Umbilical cord (tissue), 2 donors: ENCODE data around the gene TNFAIP2. TPM values are rescaled to one million over a fixed set of nuclear protein-coding genes. Genes with fewer than 3 reads are reported as not detected.

ENCODE experiments used
- DNase-seq: peaks from one replicate; pipeline ENCODE4 v3.0.0-alpha.2; 2015; ENCODE audit warnings: low spot score
- total RNA-seq: library from RNA; depleted of rRNA; stranded (reverse); fragments of >200 nt; gene quantifications from one replicate; pipeline ENCODE4 v1.2.3, GENCODE V29; 2014; ENCODE audit warnings: low replicate concordance; ENCODE audit not compliant: insufficient read depth

The TNFAIP2 gene
- total RNA-seq, 1 donor from 2014 or later = 92.0 TPM

GRCh38 chr14:103094406-103095209 is 28.7 kb upstream of the TNFAIP2 start, which contains the start of gene EXOC3L4:
EXOC3L4 (plus strand) TSS chr14:103094725; CDS start chr14:103100220, 5,495 bp downstream.
- no peak for DNase-seq

DNA sequence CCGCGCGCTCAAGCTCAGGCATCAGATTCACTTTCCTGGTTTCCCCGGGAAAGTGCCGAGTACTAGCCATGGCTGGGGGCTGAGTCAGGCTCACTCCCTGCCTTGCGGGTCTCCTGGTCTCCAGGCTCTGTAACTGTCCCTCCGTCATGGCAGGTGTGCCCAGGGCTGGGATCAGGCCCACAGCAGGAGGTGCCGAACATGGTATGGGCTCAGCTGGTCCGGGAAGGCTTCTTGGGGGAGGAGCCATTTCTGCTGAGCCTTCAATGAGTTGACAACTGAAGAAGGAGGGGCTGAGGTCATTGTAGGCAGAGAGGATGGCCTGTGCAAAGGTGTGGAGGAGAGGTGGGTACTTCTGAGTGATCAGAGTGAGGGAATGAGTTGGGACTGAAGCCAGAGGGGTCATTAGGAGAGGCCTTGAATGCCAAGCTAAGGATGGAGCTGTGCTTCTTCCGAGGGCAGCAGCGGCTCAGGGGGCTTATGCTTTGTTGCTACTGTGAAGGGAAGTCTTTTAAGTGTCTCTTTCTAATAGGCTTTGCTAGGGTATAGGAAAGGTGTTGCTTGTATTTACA is 28.0 kb upstream of the TNFAIP2 start:
- no peak for DNase-seq

GRCh38 chr14:103096387-103096786 is 26.9 kb upstream of the TNFAIP2 start:
- no peak for DNase-seq

DNA sequence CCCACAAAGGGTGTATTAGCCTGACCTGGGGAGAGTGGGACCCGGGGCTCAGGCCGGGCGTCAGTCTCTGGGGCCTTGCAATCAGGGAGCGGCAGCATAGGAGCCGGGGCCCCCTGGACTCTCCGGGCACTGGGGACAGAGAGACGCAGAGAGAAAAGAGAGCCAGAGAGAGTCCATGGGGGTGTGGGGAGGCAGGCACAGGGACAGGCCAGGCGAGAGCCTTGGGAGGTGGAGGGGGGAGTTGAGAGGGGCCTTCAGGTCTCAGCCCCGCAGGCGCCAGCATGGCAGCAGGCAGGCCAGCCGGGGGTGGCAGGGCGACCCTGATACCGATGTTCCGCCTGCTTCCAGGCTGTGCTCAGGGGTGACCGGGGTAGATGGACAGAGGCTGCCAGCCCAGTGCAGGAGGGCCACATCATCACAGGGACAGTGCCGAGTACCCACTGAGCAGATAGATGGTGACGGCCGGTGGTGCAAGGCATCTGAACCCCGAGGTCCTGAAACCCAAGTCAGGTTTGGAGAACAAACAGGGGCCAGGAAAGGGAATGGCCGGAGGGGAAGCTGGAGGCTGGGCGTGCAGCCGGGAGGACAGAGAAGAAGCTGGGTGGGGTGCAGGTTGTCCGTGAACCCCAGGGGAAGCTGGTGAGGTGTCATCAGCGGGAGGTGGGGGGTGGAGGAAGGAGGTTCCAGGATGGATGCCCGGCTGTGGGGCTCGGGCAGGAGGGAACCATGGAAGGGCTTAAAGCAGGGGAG is 25.8 kb upstream of the TNFAIP2 start:
- no peak for DNase-seq

- no peak for DNase-seq
Observed at GRCh38 chr14:103097994-103098957, 25.0 kb upstream of the TNFAIP2 start.

- no peak for DNase-seq
Observed at GRCh38 chr14:103099081-103099732, 24.1 kb upstream of the TNFAIP2 start.

GRCh38 chr14:103099733-103100280 is 23.5 kb upstream of the TNFAIP2 start:
- no peak for DNase-seq

GRCh38 chr14:103100281-103101121 is 22.8 kb upstream of the TNFAIP2 start:
- DNase-seq = no peak

GRCh38 chr14:103101257-103101962 is 21.9 kb upstream of the TNFAIP2 start:
- no peak for DNase-seq

- no peak for DNase-seq
Observed at GRCh38 chr14:103101963-103102688, 21.1 kb upstream of the TNFAIP2 start.

GRCh38 chr14:103102689-103103260 is 20.5 kb upstream of the TNFAIP2 start:
- no peak for DNase-seq

DNA sequence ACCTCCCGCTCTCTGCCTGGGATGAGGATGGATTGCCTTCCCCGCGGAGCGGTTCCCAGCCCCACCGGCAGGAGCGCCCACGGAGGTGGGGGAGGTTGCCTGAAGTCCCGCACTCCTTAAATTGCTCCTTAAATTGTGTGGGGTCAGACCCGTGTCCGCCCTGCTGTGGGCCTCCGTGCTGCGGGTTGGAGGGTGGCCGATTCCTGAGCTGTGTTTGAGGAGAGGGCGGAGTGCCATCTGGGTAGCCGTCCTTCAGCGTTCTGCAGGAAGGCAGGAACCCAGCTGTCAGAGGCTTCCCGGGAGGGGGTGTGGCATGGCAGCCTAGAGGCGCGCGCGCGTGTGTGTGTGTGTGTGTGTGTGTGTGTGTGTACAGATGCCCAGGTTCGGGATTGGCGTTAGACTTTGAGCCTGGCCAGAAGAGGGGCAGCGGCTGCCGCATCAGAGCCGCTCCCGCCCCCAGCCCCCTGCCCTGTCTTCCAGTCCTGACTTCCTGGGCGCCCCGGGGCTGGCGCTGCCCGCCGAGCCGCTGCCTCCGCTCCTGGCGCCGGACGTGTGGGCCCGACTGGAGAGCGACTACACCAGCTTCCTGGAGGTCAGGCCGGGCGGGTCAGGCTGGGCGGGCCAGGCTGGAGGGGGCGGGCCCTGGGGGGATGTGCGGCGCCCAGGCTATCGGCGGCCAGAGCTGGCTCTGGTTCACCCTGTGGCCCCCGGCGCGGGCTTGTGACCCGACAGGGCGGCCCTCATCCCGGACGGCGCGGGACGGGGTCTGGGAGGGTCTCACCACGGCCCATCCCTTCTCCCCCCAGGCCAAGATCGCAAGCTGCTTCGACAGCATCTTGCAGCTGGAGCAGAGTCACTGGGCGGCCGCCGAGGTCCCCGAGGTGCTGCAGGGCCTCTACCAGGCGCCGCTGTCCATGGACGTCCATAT is 19.5 kb upstream of the TNFAIP2 start:
- peak; percentile 79 for DNase-seq

- DNase-seq = no peak
Observed at GRCh38 chr14:103104389-103104653, 18.9 kb upstream of the TNFAIP2 start.

- DNase-seq = peak; percentile 47
Observed at GRCh38 chr14:103104654-103105452, 18.4 kb upstream of the TNFAIP2 start.

DNA sequence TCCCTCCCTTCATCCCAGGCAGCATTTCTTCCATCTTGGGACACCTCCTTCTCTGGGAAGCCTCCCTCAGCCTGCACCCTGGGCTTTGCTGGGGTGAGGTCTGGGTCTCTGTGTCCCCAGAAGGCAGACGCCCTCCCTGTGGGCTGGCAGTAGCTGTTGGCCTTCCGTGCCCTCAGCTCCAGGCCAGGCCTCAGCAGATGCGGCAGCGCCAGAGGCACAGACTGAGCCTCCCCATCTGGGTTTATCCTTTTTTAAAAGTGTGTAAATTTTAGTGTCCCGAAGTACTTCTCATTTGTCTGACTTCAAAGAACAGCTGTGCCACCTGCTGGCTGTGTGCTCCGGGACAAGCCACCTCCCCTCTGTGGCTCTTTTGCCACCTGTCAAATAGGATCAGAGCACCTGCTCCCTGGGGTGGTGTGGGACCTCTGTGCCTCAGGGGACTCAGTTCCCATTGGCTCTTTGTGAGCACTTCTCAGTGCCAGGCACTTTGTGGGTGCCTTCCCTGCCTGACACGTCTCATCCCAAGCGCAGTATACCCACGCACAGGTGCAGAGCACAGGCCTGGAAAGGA is 17.6 kb upstream of the TNFAIP2 start:
- no peak for DNase-seq

DNA sequence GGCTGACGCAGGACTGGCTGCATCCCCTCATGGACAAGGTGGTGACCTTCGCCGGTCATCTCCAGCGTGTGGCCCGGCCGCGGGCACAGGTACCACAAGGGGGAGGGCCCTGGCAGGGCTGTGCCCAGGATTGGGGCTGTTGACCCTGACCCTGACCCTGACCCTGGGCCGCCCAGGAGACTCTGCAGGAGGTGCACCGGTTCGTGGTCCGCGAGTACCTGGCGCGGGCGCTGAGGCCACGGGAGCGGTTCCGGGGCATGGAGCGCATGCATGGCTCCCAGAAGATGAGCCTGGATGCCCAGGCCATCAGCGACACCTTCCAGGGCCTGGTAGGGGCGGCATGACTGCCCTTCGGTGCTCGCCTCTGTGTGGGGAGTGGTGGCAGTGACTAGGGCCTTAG is 15.8 kb upstream of the TNFAIP2 start:
- no peak for DNase-seq
